Neural crest cell (in vitro differentiated cells): Measurements from ENCODE around the gene LCN9. TPM values are rescaled to one million over a fixed set of nuclear protein-coding genes. Genes with fewer than 3 reads are reported as not detected.

Source experiments
- DNase-seq: peaks from one replicate; pipeline ENCODE4 v3.0.0; 2021; ENCODE audit warnings: low read depth, mixed read lengths, low spot score
- H3K27ac Mint-ChIP-seq: one replicate; pipeline ENCODE4 v1.8.0; 2021; ENCODE audit warnings: mild to moderate bottlenecking, mixed read lengths; ENCODE audit not compliant: unreplicated experiment
- H3K27me3 Mint-ChIP-seq: 2 replicates; pipeline ENCODE4 v1.8.0; 2021; ENCODE audit warnings: low read depth, mild to moderate bottlenecking, mixed read lengths
- H3K36me3 Mint-ChIP-seq: 2 replicates; pipeline ENCODE4 v1.8.0; 2021; ENCODE audit warnings: low read depth, mild to moderate bottlenecking, mixed read lengths
- H3K4me1 Mint-ChIP-seq: 2 replicates; pipeline ENCODE4 v1.8.0; 2021; ENCODE audit warnings: mixed read lengths
- H3K4me3 Mint-ChIP-seq: one replicate; pipeline ENCODE4 v1.8.0; 2021; ENCODE audit warnings: mild to moderate bottlenecking, mixed read lengths
- H3K9me3 Mint-ChIP-seq: 2 replicates; pipeline ENCODE4 v1.8.0; 2021; ENCODE audit warnings: mixed read lengths
- total RNA-seq: library from RNA; stranded (reverse); gene quantifications from 2 replicates; pipeline ENCODE4 v1.2.1, GENCODE V29; 2021
- TF ChIP-seq, protein P1 (sequence below): fragments of 200-600 bp; sonication (generic); conservative IDR thresholded peaks from 2 replicates; pipeline ENCODE4 v1.5.0; 2021; ENCODE audit warnings: antibody characterized with exemption, mild to moderate bottlenecking

The LCN9 gene
- total RNA-seq, 1 donor from 2014 or later = 0.30 TPM

GRCh38 chr9:135641047-135641446, 22.1 kb upstream of the LCN9 start:
- H3K4me1 Mint-ChIP-seq = peaks cover 4% of the 10 kb centered on the region
- DNase-seq = no peak
- H3K4me3 Mint-ChIP-seq = no peak overlapping the region
- H3K9me3 Mint-ChIP-seq = peaks cover 17% of the 10 kb centered on the region
- H3K27ac Mint-ChIP-seq = no peak overlapping the region
- H3K27me3 Mint-ChIP-seq = peaks cover 26% of the 10 kb centered on the region
- TF ChIP-seq, protein P1, sequence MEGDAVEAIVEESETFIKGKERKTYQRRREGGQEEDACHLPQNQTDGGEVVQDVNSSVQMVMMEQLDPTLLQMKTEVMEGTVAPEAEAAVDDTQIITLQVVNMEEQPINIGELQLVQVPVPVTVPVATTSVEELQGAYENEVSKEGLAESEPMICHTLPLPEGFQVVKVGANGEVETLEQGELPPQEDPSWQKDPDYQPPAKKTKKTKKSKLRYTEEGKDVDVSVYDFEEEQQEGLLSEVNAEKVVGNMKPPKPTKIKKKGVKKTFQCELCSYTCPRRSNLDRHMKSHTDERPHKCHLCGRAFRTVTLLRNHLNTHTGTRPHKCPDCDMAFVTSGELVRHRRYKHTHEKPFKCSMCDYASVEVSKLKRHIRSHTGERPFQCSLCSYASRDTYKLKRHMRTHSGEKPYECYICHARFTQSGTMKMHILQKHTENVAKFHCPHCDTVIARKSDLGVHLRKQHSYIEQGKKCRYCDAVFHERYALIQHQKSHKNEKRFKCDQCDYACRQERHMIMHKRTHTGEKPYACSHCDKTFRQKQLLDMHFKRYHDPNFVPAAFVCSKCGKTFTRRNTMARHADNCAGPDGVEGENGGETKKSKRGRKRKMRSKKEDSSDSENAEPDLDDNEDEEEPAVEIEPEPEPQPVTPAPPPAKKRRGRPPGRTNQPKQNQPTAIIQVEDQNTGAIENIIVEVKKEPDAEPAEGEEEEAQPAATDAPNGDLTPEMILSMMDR = no peak
- H3K36me3 Mint-ChIP-seq = peaks cover 10% of the 10 kb centered on the region

- Mint-ChIP-seq H3K9me3 (peaks cover 20% of the 10 kb centered on the region), H3K4me3 (no peak overlapping the region), H3K27ac (no peak overlapping the region), H3K27me3 (peaks cover 21% of the 10 kb centered on the region), H3K4me1 (peaks cover 4% of the 10 kb centered on the region), H3K36me3 (peaks cover 10% of the 10 kb centered on the region)
- TF ChIP-seq, protein P1 = no peak
- no peak for DNase-seq
Observed at GRCh38 chr9:135641745-135642144, 21.4 kb upstream of the LCN9 start.

- Mint-ChIP-seq H3K27ac (peak overlapping the region; percentile 53), H3K4me1 (peaks cover 4% of the 10 kb centered on the region), H3K27me3 (peaks cover 8% of the 10 kb centered on the region), H3K9me3 (peaks cover 21% of the 10 kb centered on the region), H3K4me3 (no peak overlapping the region), H3K36me3 (peaks cover 10% of the 10 kb centered on the region)
- DNase-seq = no peak
- TF ChIP-seq, protein P1 = no peak
Observed at GRCh38 chr9:135644631-135645218, 18.4 kb upstream of the LCN9 start.

GRCh38 chr9:135647884-135648283, 15.2 kb upstream of the LCN9 start:
- H3K4me3 Mint-ChIP-seq = no peak overlapping the region
- peaks cover 32% of the 10 kb centered on the region for H3K9me3 Mint-ChIP-seq
- peaks cover 14% of the 10 kb centered on the region for H3K36me3 Mint-ChIP-seq
- TF ChIP-seq, protein P1 = no peak
- peaks cover 4% of the 10 kb centered on the region for H3K4me1 Mint-ChIP-seq
- no peak overlapping the region for H3K27ac Mint-ChIP-seq
- peaks cover 15% of the 10 kb centered on the region for H3K27me3 Mint-ChIP-seq
- no peak for DNase-seq

- H3K27ac Mint-ChIP-seq = no peak overlapping the region
- peaks cover 15% of the 10 kb centered on the region for H3K27me3 Mint-ChIP-seq
- peaks cover 14% of the 10 kb centered on the region for H3K36me3 Mint-ChIP-seq
- TF ChIP-seq, protein P1 = no peak
- peaks cover 32% of the 10 kb centered on the region for H3K9me3 Mint-ChIP-seq
- H3K4me1 Mint-ChIP-seq = peaks cover 4% of the 10 kb centered on the region
- DNase-seq = no peak
- no peak overlapping the region for H3K4me3 Mint-ChIP-seq
Observed at GRCh38 chr9:135648494-135649410, 14.4 kb upstream of the LCN9 start.
